HUES6 (cell line): ENCODE results near the gene FCHSD2.

ENCODE experiments used
- H3K27ac ChIP-seq: 2 replicates; pipeline ENCODE4 v1.7.0; 2013; ENCODE audit warnings: low read depth, mild to moderate bottlenecking, low read length, inconsistent platforms
- H3K27me3 ChIP-seq: 2 replicates; pipeline ENCODE4 v1.6.1; 2013; ENCODE audit warnings: low read length; ENCODE audit not compliant: control insufficient read depth, insufficient read depth
- H3K36me3 ChIP-seq: 2 replicates; pipeline ENCODE4 v1.6.1; 2013; ENCODE audit warnings: low read length; ENCODE audit not compliant: control insufficient read depth, insufficient read depth
- H3K4me1 ChIP-seq: 2 replicates; pipeline ENCODE4 v1.6.1; 2013; ENCODE audit warnings: low read length; ENCODE audit not compliant: control insufficient read depth, insufficient read depth
- H3K4me3 ChIP-seq: 2 replicates; pipeline ENCODE4 v1.5.1; 2013; ENCODE audit warnings: low read depth, low read length
- H3K9ac ChIP-seq: one replicate; pipeline ENCODE4 v1.6.1; 2013; ENCODE audit warnings: mild to moderate bottlenecking, low read length
- H3K9me3 ChIP-seq: 2 replicates; pipeline ENCODE4 v1.6.1; 2013; ENCODE audit warnings: low read depth, low read length; ENCODE audit not compliant: control insufficient read depth, insufficient read depth

Gene FCHSD2

DNA sequence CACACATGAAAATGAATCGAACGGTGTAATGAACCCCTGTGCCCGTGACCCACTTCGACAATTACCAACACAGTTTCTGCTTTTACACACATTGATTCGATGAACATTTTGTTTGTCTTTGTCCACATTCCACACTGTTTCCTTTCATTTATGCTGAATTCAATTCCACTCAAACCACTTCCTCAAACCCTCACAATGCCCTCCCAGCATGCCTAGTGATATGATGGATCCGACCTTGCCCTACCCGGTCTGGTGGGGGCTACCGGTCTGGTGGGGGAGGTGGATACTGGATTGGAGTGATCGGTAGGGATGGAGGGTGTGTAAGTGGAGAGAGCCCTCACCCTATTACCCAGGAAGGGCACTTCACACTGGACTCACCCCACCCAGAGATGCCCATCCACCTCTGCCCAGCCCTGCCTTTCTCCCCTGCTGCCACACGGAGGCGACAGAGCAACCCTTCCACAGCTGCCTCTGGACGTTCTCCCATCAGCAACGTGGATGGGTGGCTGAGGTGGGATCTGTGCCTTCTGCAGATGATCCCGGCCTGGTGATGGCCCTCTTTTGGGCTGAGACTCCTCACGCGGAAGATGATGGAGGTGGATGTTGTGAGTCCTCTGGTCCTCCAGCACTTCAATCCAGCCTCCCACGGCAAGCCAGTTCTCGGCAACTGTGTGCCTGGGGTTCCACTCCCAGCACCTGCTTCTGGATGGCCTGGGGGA lies 43.0 kb upstream of the FCHSD2 start:
- Histone ChIP-seq H3K9me3 (no peaks in the 10 kb centered on the region), H3K9ac (no peak overlapping the region), H3K4me3 (no peak overlapping the region), H3K36me3 (no peaks in the 10 kb centered on the region), H3K27ac (no peak overlapping the region), H3K4me1 (peaks cover 8% of the 10 kb centered on the region; the same call in 1 of the 2 replicates), H3K27me3 (no peaks in the 10 kb centered on the region)

DNA sequence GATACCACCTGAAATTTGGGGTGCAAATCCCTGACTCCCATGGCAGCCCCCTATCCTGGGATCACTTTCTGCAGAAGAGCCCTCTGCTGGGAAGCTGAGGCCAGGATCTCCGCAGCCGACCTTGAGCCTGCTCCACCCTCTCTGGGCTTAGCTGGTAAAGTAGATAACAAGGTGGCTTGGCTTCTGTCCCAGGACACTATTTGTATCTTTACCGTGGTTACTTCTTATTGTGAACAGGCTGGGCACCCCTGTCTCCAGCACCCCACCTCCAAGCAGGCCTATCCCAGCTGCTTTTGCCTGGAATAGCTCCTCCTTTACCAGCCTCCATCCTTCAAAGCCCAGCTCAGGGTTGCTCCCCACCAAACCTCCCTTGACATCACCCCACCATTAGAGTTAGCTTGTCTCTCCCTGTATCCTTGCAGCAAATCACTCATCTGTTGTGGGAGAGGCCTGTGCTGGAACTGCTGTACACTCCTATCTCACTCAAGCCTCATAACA lies 40.8 kb upstream of the FCHSD2 start:
- Histone ChIP-seq H3K9me3 (no peaks in the 10 kb centered on the region), H3K36me3 (no peaks in the 10 kb centered on the region), H3K4me3 (no peak overlapping the region), H3K4me1 (peaks cover 2% of the 10 kb centered on the region; the same call in 1 of the 2 replicates), H3K9ac (no peak overlapping the region), H3K27me3 (no peaks in the 10 kb centered on the region), H3K27ac (no peak overlapping the region)

DNA sequence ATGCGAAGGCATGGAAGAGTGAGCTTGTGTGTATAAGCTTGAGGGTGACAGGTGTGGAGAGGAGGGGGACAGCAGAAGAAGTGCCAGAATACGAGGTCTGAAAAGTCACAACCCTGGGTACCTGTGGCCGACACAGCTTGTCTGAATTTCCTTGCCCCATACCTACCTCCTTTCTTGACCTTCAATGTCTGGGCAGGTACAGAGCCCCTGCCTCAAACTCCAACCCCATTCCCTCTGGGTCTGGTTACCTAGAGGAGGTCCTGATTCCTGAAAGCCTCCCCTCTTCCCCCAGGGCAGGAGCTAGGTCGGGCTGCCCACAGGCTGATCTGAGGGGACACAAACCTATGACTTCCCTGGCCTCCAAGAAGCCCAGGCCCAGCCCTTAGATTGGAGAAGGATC lies 36.6 kb upstream of the FCHSD2 start:
- Histone ChIP-seq H3K9me3 (no peaks in the 10 kb centered on the region), H3K4me3 (no peak overlapping the region), H3K9ac (no peak overlapping the region), H3K27me3 (no peaks in the 10 kb centered on the region), H3K27ac (no peak overlapping the region), H3K4me1 (peaks cover 2% of the 10 kb centered on the region; the same call in 1 of the 2 replicates), H3K36me3 (no peaks in the 10 kb centered on the region)

DNA sequence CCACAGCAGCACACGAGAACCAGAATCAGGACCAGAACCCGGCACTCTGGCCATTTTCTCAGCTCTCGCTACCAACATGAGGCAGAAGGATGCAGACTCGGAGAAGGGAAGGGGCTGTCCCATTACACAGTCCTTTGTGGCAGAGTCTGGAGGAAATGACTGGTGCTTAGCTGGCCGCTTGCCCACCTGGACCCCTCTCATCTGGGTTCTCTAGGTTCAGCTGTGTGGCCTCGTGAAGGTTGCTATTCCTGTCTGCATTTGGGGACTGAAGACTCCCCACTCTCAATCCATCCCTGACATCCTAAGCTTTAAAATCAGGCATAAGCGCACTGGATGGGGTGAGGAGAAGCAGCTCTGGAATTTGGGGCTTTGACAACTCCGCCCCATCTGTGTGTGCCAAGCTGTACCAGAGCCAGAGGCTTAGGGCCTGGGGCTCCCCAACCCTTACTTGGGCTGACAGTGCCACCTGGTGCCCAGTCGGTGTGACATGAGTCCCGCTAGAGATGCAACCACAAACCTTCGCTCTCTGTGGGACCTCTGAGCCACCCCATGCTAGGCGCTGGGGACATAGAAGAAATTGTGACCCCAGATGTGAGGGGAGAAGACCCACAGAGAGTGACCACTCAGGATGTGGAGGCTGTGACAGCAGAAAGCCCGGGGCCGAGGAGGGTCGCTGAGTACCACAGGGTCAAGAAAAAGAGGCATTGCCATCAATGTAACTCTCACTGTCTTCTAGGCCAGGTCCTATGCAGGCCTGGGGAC lies 35.8 kb upstream of the FCHSD2 start:
- Histone ChIP-seq H3K27ac (no peak overlapping the region), H3K9ac (no peak overlapping the region), H3K36me3 (no peaks in the 10 kb centered on the region), H3K27me3 (no peaks in the 10 kb centered on the region), H3K4me3 (no peak overlapping the region), H3K4me1 (peaks cover 6% of the 10 kb centered on the region; the same call in 1 of the 2 replicates), H3K9me3 (no peaks in the 10 kb centered on the region)

DNA sequence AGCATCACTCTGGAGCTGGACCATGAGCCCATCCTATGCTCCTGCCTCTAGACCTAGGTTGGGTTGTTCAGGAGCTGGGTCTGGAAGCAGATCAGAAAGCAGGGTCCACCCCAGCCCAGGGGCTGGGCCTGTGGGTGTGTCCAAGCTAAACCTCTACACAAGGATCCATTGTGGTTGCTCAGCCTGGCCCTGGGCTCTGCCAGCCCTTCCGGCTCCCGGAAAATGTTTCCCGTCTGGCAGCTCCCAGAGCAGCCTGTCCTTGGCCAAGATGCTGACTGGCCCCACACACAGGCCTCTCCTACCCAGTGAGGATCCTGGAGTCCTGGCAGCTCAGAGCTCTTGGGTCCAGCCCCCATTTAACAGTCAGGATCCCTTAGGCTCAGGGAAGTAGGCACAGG lies 35.3 kb upstream of the FCHSD2 start:
- Histone ChIP-seq H3K27me3 (no peaks in the 10 kb centered on the region), H3K4me3 (no peak overlapping the region), H3K27ac (no peak overlapping the region), H3K36me3 (no peaks in the 10 kb centered on the region), H3K4me1 (peaks cover 7% of the 10 kb centered on the region; the same call in 1 of the 2 replicates), H3K9ac (no peak overlapping the region), H3K9me3 (no peaks in the 10 kb centered on the region)

DNA sequence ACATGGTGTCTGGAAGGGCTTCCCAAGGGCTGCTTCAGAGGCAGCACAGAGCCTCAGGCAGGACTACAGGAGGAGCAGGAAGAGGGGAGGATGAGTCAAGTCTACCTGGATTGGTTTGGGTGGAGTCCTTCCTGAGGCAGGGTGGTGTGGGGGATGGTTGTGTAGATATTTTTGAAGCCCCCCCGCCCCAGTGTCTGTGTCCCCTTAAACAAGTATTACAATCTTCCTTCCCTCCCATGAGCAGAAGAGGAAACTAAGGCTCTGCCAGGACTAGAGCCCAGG lies 34.7 kb upstream of the FCHSD2 start:
- no peaks in the 10 kb centered on the region for H3K27me3 ChIP-seq
- no peaks in the 10 kb centered on the region for H3K36me3 ChIP-seq
- no peak overlapping the region for H3K9ac ChIP-seq
- no peak overlapping the region for H3K4me3 ChIP-seq
- H3K27ac ChIP-seq, result no peak overlapping the region
- no peaks in the 10 kb centered on the region for H3K9me3 ChIP-seq
- H3K4me1 ChIP-seq, result peaks cover 7% of the 10 kb centered on the region; the same call in 1 of the 2 replicates

DNA sequence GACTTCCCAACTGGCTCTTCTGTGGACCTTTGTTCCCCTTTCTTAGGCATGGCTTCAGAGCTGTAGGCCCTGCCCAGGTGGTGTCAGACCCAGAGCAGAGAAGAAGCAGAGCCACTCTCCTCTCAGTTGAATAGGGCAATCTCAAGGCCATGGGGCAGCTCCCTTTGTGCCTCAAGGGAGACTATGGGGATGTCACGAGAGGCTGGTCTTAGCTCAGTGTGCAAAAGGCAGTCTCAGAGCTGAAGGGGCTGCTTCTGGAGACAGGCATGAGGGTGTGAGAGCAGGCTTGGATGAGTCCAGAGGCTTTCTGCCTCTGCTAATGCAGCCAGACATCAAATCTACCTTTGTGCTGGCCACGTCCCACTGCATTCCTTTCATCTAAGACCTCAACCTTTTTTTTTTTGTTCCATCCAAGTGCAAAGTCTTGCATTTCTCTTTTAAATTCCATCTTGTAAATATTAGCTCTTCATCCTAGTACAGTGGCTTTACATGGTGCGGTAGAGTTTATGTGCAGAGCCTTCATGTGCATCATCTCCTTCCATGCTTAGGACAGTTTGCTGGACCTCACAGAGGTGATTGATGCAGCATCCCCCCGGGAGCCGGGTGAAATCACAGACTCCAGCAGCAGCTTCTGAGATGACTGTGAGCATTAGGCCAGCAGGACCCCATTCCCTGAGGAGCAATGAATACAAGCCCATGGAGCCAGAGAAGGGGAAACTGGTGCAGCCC lies 34.2 kb upstream of the FCHSD2 start:
- Histone ChIP-seq H3K9me3 (no peaks in the 10 kb centered on the region), H3K27ac (no peak overlapping the region), H3K9ac (no peak overlapping the region), H3K27me3 (no peaks in the 10 kb centered on the region), H3K4me1 (peaks cover 7% of the 10 kb centered on the region; the same call in 1 of the 2 replicates), H3K36me3 (no peaks in the 10 kb centered on the region), H3K4me3 (no peak overlapping the region)

DNA sequence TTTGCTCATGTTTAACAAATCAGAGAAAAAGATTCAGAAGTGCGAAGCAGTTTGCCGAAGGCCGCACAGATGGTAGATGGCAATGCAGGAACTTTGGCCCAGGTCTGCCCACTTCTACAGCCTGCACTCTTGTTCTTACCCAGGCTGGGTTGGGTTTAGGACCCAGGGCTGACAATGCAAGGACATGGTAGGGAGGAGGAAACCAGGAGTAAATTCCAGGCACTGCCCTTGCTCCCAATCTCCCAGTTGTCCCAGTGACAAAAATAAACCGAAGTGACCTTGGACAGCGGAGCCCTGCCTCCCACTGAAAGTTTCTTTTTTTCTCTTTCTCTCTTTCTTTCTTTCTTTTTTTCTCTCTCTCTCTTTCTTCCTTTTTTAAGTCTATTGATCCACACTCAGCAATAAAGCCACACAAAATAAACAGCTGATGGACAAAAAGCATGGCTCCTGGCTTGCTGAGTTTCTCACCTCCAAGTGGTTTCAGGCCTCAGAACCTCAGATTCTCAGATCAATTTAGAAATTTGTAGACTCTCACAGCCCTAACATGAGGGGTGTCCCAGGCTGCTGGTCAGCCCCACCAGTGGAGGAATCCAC lies 33.5 kb upstream of the FCHSD2 start:
- H3K4me1 ChIP-seq, result peaks cover 7% of the 10 kb centered on the region; the same call in 1 of the 2 replicates
- H3K9ac ChIP-seq, result no peak overlapping the region
- H3K36me3 ChIP-seq, result no peaks in the 10 kb centered on the region
- H3K9me3 ChIP-seq, result no peaks in the 10 kb centered on the region
- no peaks in the 10 kb centered on the region for H3K27me3 ChIP-seq
- no peak overlapping the region for H3K27ac ChIP-seq
- no peak overlapping the region for H3K4me3 ChIP-seq

DNA sequence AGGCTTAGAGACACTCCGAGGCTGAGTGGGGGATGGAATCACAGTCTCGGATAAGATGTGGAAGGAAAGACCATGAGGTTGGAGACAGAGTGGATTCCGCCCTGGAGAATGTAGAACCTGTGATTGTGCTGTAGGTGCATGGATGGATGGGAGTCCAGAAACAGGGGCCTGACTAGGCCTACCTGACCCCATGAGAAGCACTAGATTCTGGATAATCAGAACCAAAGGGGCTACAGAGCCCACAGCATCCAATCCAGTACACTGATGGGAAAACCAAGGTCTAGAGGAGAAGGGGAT lies 32.3 kb upstream of the FCHSD2 start:
- no peaks in the 10 kb centered on the region for H3K27me3 ChIP-seq
- H3K36me3 ChIP-seq, result no peaks in the 10 kb centered on the region
- no peak overlapping the region for H3K27ac ChIP-seq
- no peaks in the 10 kb centered on the region for H3K9me3 ChIP-seq
- H3K9ac ChIP-seq, result no peak overlapping the region
- H3K4me1 ChIP-seq, result peaks cover 15% of the 10 kb centered on the region; the same call in 1 of the 2 replicates
- H3K4me3 ChIP-seq, result no peak overlapping the region

DNA sequence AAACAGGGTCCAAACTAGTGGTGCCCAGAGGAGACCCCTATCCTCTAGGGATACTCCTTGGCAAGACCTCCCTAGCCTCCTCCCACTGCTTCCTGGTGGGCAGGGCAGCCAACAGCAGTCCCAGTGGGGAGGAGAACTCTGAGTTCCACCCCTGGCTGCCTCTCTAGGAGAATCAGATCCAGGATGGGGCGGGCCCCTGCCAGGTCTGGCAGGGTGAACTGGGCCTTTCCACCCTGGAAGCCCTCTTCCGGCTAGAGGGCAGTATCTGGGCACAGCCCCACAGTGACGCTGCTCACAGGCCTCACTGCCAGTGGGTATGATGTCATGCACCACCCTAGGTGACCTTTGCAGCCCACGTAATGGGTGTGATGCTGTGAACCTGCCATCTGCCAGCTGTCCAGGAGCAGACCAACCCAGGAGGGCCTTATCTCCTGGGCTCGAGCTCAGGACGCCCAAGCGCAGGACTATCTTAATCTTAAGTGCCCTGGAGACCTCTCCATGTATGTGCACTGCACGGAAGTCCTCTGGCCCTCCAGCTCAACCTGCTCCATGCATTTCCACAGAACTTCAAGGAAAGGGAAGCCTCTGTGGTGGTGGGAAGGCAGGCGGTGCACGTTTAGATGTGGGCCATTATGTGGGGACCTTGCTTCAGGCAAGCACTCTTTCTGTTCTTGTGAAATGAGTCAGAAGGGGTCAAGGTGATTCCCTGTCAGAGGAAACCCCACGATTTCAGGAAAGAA lies 31.8 kb upstream of the FCHSD2 start:
- H3K4me3 ChIP-seq, result no peak overlapping the region
- no peaks in the 10 kb centered on the region for H3K36me3 ChIP-seq
- H3K9ac ChIP-seq, result no peak overlapping the region
- peaks cover 20% of the 10 kb centered on the region for H3K4me1 ChIP-seq
- no peaks in the 10 kb centered on the region for H3K9me3 ChIP-seq
- no peak overlapping the region for H3K27ac ChIP-seq
- no peaks in the 10 kb centered on the region for H3K27me3 ChIP-seq
